ENCODE results near the gene OGN.

Gene OGN

GRCh38 chr9:92439921-92440750, 35.8 kb upstream of the OGN start (continued):
- TF ChIP-seq, protein P1, sequence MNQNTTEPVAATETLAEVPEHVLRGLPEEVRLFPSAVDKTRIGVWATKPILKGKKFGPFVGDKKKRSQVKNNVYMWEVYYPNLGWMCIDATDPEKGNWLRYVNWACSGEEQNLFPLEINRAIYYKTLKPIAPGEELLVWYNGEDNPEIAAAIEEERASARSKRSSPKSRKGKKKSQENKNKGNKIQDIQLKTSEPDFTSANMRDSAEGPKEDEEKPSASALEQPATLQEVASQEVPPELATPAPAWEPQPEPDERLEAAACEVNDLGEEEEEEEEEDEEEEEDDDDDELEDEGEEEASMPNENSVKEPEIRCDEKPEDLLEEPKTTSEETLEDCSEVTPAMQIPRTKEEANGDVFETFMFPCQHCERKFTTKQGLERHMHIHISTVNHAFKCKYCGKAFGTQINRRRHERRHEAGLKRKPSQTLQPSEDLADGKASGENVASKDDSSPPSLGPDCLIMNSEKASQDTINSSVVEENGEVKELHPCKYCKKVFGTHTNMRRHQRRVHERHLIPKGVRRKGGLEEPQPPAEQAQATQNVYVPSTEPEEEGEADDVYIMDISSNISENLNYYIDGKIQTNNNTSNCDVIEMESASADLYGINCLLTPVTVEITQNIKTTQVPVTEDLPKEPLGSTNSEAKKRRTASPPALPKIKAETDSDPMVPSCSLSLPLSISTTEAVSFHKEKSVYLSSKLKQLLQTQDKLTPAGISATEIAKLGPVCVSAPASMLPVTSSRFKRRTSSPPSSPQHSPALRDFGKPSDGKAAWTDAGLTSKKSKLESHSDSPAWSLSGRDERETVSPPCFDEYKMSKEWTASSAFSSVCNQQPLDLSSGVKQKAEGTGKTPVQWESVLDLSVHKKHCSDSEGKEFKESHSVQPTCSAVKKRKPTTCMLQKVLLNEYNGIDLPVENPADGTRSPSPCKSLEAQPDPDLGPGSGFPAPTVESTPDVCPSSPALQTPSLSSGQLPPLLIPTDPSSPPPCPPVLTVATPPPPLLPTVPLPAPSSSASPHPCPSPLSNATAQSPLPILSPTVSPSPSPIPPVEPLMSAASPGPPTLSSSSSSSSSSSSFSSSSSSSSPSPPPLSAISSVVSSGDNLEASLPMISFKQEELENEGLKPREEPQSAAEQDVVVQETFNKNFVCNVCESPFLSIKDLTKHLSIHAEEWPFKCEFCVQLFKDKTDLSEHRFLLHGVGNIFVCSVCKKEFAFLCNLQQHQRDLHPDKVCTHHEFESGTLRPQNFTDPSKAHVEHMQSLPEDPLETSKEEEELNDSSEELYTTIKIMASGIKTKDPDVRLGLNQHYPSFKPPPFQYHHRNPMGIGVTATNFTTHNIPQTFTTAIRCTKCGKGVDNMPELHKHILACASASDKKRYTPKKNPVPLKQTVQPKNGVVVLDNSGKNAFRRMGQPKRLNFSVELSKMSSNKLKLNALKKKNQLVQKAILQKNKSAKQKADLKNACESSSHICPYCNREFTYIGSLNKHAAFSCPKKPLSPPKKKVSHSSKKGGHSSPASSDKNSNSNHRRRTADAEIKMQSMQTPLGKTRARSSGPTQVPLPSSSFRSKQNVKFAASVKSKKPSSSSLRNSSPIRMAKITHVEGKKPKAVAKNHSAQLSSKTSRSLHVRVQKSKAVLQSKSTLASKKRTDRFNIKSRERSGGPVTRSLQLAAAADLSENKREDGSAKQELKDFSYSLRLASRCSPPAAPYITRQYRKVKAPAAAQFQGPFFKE (tag by site-specific recombination; IDR thresholded peaks at IDR 0.05; ENCODE audit: borderline replicate concordance) = no peak
- TF ChIP-seq REPIN1 (tag by site-specific recombination; IDR thresholded peaks at IDR 0.05; ENCODE audit: low read depth) = no peak
- no peak for TF ChIP-seq ZNF692 (tag by site-specific recombination; IDR thresholded peaks at IDR 0.05)
- TF ChIP-seq ZNF785 (tag by site-specific recombination; IDR thresholded peaks at IDR 0.05) = no peak
- no peak for TF ChIP-seq ZFP69B (tag by site-specific recombination; IDR thresholded peaks at IDR 0.05)
- 0 out of 2 replicates have a peak, but pooled peaks have one; percentile 27 for TF ChIP-seq ZBTB21 (tag by site-specific recombination; IDR thresholded peaks at IDR 0.05)
- no peak for TF ChIP-seq ZNF830 (tag by site-specific recombination; IDR thresholded peaks at IDR 0.05; ENCODE audit: low read depth)
- no peak for TF ChIP-seq ZNF248 (tag by site-specific recombination; IDR thresholded peaks at IDR 0.05)
- TF ChIP-seq ZNF133 (tag by site-specific recombination; IDR thresholded peaks at IDR 0.05) = no peak
- TF ChIP-seq BCL11B (tag by site-specific recombination; IDR thresholded peaks at IDR 0.05; ENCODE audit: low read depth) = no peak
- no peak for TF ChIP-seq ZNF610 (tag by site-specific recombination; IDR thresholded peaks at IDR 0.05; ENCODE audit: borderline replicate concordance)
- peak; percentile 68; the same call in 1 of the 2 replicates for TF ChIP-seq ZBTB8A (tag by site-specific recombination; IDR thresholded peaks at IDR 0.05)
- no peak for TF ChIP-seq KLF7 (tag by site-specific recombination; IDR thresholded peaks at IDR 0.05; ENCODE audit: borderline replicate concordance)
- no peak for TF ChIP-seq ZSCAN5A (tag by site-specific recombination; IDR thresholded peaks at IDR 0.05)
- TF ChIP-seq ZNF121 (tag by site-specific recombination; IDR thresholded peaks at IDR 0.05) = no peak
- TF ChIP-seq ZFP41 (tag by site-specific recombination; IDR thresholded peaks at IDR 0.05; ENCODE audit: borderline replicate concordance) = no peak
- no peak for TF ChIP-seq ZNF510 (tag by site-specific recombination; IDR thresholded peaks at IDR 0.05; ENCODE audit: insufficient replicate concordance)
- TF ChIP-seq ZNF654 (tag by site-specific recombination; IDR thresholded peaks at IDR 0.05; ENCODE audit: low read depth) = peak; percentile 45
- TF ChIP-seq ZNF155 (tag by site-specific recombination; IDR thresholded peaks at IDR 0.05) = no peak
- no peak for TF ChIP-seq RBAK (tag by site-specific recombination; IDR thresholded peaks at IDR 0.05)

Measured in HEK293 (cell line).